ENCODE measurements around the gene FCGR3B.
"Not testable (repeated sequence)": the region's sequence is repeated elsewhere in the genome, so short reads cannot be mapped to it uniquely, and the experiment has no call there.

DNA sequence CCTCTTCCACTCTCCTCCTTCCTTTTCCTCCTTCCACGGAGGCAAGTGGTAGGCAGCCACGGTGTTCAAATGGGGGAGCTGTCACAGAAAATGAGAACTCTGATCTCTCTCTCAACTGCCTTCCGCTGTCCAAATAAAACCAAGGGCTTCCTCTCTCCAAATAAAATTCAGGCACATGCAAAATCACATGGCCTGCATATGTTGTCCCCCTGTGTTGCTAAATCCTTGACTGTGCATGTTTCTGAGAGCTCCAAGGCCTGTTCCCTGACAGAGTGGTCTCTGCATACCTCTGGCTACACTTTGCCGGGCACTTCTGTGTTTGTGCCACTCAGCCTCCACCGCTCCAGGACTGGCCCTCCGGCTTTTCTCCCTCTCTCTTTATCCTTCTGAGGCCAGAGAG, 42.4 kb downstream of the FCGR3B start:
- TF ChIP-seq, protein P1, sequence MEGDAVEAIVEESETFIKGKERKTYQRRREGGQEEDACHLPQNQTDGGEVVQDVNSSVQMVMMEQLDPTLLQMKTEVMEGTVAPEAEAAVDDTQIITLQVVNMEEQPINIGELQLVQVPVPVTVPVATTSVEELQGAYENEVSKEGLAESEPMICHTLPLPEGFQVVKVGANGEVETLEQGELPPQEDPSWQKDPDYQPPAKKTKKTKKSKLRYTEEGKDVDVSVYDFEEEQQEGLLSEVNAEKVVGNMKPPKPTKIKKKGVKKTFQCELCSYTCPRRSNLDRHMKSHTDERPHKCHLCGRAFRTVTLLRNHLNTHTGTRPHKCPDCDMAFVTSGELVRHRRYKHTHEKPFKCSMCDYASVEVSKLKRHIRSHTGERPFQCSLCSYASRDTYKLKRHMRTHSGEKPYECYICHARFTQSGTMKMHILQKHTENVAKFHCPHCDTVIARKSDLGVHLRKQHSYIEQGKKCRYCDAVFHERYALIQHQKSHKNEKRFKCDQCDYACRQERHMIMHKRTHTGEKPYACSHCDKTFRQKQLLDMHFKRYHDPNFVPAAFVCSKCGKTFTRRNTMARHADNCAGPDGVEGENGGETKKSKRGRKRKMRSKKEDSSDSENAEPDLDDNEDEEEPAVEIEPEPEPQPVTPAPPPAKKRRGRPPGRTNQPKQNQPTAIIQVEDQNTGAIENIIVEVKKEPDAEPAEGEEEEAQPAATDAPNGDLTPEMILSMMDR (IDR thresholded peaks at IDR 0.05): not testable (repeated sequence)
- TF ChIP-seq POLR2A, POLR2AphosphoS5 (IDR thresholded peaks at IDR 0.05): not testable (repeated sequence)
